ENCODE data around the gene MEGF11.

DNA sequence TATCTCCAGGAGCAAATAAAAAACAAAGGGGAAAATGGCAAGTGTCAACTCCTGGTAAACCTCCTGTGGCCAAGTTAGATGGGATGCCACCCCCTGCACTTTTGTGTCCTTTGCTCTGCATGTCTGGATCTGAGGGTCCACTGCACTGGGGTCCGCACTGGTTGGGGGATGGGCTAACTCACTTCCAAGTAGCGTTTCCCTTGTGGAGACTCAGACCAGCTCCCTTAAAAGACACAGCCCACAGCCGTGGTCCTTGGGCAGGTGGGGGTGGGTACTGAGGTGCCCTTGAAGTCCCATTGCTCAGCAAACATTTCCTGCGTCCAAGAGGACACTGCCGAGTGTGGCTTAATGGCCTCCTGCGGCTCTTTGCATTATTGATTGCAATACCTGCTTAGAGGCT, 188.2 kb downstream of the MEGF11 start:
- TF ChIP-seq CTCF (IDR thresholded peaks at IDR 0.05 in 2 of 3, conservative IDR thresholded peaks at IDR 0.05 in 1 of 3; ENCODE audit: borderline replicate concordance in 1 of 3, insufficient read depth in 1 of 3, low read depth in 2 of 3, low read length in 2 of 3) (no peak), POLR2AphosphoS5 (IDR thresholded peaks at IDR 0.05; ENCODE audit: low read depth, low read length) (no peak), RAD21 (IDR thresholded peaks at IDR 0.05; ENCODE audit: low read depth) (no peak), REST (IDR thresholded peaks at IDR 0.05; ENCODE audit: low read depth) (no peak), SIN3A (IDR thresholded peaks at IDR 0.05; ENCODE audit: low read depth) (no peak), JUND (IDR thresholded peaks at IDR 0.05) (no peak), EZH2phosphoT487 (IDR thresholded peaks at IDR 0.05; ENCODE audit: borderline replicate concordance) (no peak), ZFX (IDR thresholded peaks at IDR 0.05) (no peak), TCF7L2 (IDR thresholded peaks at IDR 0.05; ENCODE audit: borderline replicate concordance, extremely low read depth, insufficient read depth, insufficient read length) (no peak), EZH2 (IDR thresholded peaks at IDR 0.05) (no peak)
- TF ChIP-seq, protein P1, sequence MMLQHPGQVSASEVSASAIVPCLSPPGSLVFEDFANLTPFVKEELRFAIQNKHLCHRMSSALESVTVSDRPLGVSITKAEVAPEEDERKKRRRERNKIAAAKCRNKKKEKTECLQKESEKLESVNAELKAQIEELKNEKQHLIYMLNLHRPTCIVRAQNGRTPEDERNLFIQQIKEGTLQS (IDR thresholded peaks at IDR 0.05), result no peak
